Panc1 (cell line): Measurements from ENCODE around the gene CNKSR2. TPM values are rescaled to one million over a fixed set of nuclear protein-coding genes. Genes with fewer than 3 reads are reported as not detected.

Source experiments
- ATAC-seq: fragments of 200-7000 bp; cut with Tn5 transposase; 2 replicates; pipeline ENCODE4 v1.9.1; 2020; ENCODE audit warnings: mild to moderate bottlenecking, moderate library complexity
- BruUV-seq: library from RNA; stranded (reverse); fragments of 400-500 nt; replicated peaks from 2 replicates; lab custom pipeline; 2021; lab: Mats Ljungman, UMichigan
- CTCF ChIA-PET: fragments of 300-600 bp; sonication (Branson Sonifier 250); formaldehyde crosslinking; loops from one replicate; lab custom pipeline; 2022; ENCODE audit warnings: antibody characterized with exemption; lab: Charles Lee
- POLR2A ChIA-PET: fragments of 300-600 bp; sonication (Branson Sonifier 250); formaldehyde crosslinking; loops from one replicate; lab custom pipeline; 2022; ENCODE audit warnings: antibody characterized with exemption; lab: Charles Lee
- DNase-seq: peaks from one replicate; pipeline ENCODE4 v3.0.0-alpha.2; 2010; ENCODE audit warnings: low read depth, low spot score
- H3K27ac ChIP-seq: 2 replicates; pipeline ENCODE4 v1.5.1; 2011; ENCODE audit warnings: mild to moderate bottlenecking, low read length, inconsistent platforms
- H3K27me3 ChIP-seq: fragments of 200-500 bp; sonication (Bioruptor generic); 2 replicates; pipeline ENCODE4 v1.6.0; 2014; ENCODE audit warnings: low read length, inconsistent platforms; ENCODE audit not compliant: control insufficient read depth, insufficient read depth
- H3K36me3 ChIP-seq: fragments of 200-500 bp; sonication (Bioruptor generic); 2 replicates; pipeline ENCODE4 v1.5.1; 2014; ENCODE audit warnings: inconsistent platforms, mild to moderate bottlenecking, low read length, moderate library complexity; ENCODE audit not compliant: control insufficient read depth, insufficient read depth
- H3K4me1 ChIP-seq: 2 replicates; pipeline ENCODE4 v1.5.1; 2011; ENCODE audit warnings: inconsistent platforms, mild to moderate bottlenecking, low read length, moderate library complexity; ENCODE audit not compliant: control insufficient read depth, insufficient read depth
- H3K4me3 ChIP-seq, 2 experiments: 2 replicates each; pipeline ENCODE4 v1.5.1; 2011 to 2012; ENCODE audit warnings: low read depth in 2 of 2, low read length in 2 of 2, mild to moderate bottlenecking in 2 of 2, inconsistent platforms in 1 of 2, moderate library complexity in 1 of 2
- H3K9me3 ChIP-seq: fragments of 200-500 bp; sonication (Bioruptor generic); 2 replicates; pipeline ENCODE4 v1.5.1; 2014; ENCODE audit warnings: low read depth, mild to moderate bottlenecking, inconsistent platforms, low read length, moderate library complexity; ENCODE audit not compliant: control insufficient read depth, insufficient read depth
- CTCF ChIP-seq: fragments of 450-650 bp; IDR thresholded peaks from 2 replicates; pipeline ENCODE4 v1.5.1; 2017; ENCODE audit warnings: mild to moderate bottlenecking
- POLR2AphosphoS5 ChIP-seq: IDR thresholded peaks from 2 replicates; pipeline ENCODE4 v1.6.1; 2012; ENCODE audit warnings: mild to moderate bottlenecking, low read depth, low read length, moderate library complexity
- REST ChIP-seq, 2 experiments: IDR thresholded peaks; 2 replicates each; pipeline ENCODE4 v1.6.1; 2011 to 2012; ENCODE audit warnings: low read depth in 2 of 2, control low read depth in 1 of 2, low read length in 1 of 2, mild to moderate bottlenecking in 1 of 2, moderate library complexity in 1 of 2; ENCODE audit not compliant: insufficient read depth in 1 of 2
- SIN3A ChIP-seq: IDR thresholded peaks from 2 replicates; pipeline ENCODE4 v1.6.1; 2012; ENCODE audit warnings: low read depth, mild to moderate bottlenecking, low read length, moderate library complexity, borderline replicate concordance; ENCODE audit not compliant: insufficient read depth
- TCF7L2 ChIP-seq: IDR thresholded peaks from 2 replicates; pipeline ENCODE4 v1.6.1; 2011; ENCODE audit warnings: mild to moderate bottlenecking, low read depth, low read length, inconsistent platforms
- in situ Hi-C: cut with HindIII; loops from 2 replicates; pipeline ENCODE4 v1.10.0; 2016; ENCODE audit warnings: low sequenced_read_pairs, low pct_unique_long_range_greater_than_20kb
- intact Hi-C: fragments of 100-400 bp; cut with micrococcal nuclease; formaldehyde crosslinking; loops from one replicate; pipeline ENCODE4 v1.10.0; 2022; ENCODE audit not compliant: unreplicated experiment
- total RNA-seq: library from RNA; stranded (reverse); gene quantifications from one replicate; pipeline ENCODE4 v1.2.1, GENCODE V29; 2021; ENCODE audit not compliant: unreplicated experiment

Gene CNKSR2
- total RNA-seq, 1 experiment from 2014 or later, result not detected

- POLR2A ChIA-PET, result no interaction called here
- ATAC-seq, result no peak
- Histone ChIP-seq H3K27me3 (no peaks in the 10 kb centered on the region), H3K4me1 (no peaks in the 10 kb centered on the region), H3K9me3 (no peaks in the 10 kb centered on the region), H3K36me3 (no peaks in the 10 kb centered on the region; the same call in 1 of the 2 replicates), H3K4me3 (no peak overlapping the region), H3K27ac (no peak overlapping the region)
- no peak for TF ChIP-seq REST (IDR thresholded peaks at IDR 0.05; ENCODE audit: insufficient read depth in 1 of 2, low read depth in 2 of 2, low read length in 1 of 2)
- TF ChIP-seq TCF7L2, result no peak
- no peak for TF ChIP-seq CTCF
- no peak for TF ChIP-seq SIN3A
- TF ChIP-seq POLR2AphosphoS5, result no peak
- DNase-seq, result no peak
- CTCF ChIA-PET, result no interaction called here
- in situ Hi-C loops, result no loop called here
- intact Hi-C loops, result no loop called here
- BruUV-seq, result no TSS peak
Observed at GRCh38 chrX:21469071-21469470, 94.9 kb downstream of the CNKSR2 start.

GRCh38 chrX:21476909-21477308, 102.7 kb downstream of the CNKSR2 start:
- Histone ChIP-seq H3K4me3 (no peak overlapping the region), H3K4me1 (no peaks in the 10 kb centered on the region), H3K27ac (no peak overlapping the region), H3K27me3 (no peaks in the 10 kb centered on the region), H3K36me3 (no peaks in the 10 kb centered on the region; the same call in 1 of the 2 replicates), H3K9me3 (no peaks in the 10 kb centered on the region)
- POLR2A ChIA-PET, result no interaction called here
- no peak for DNase-seq
- no TSS peak for BruUV-seq
- CTCF ChIA-PET, result no interaction called here
- in situ Hi-C loops, result no loop called here
- no peak for TF ChIP-seq REST (IDR thresholded peaks at IDR 0.05; ENCODE audit: insufficient read depth in 1 of 2, low read depth in 2 of 2, low read length in 1 of 2)
- TF ChIP-seq POLR2AphosphoS5, result no peak
- TF ChIP-seq CTCF, result no peak
- no peak for TF ChIP-seq SIN3A
- no peak for TF ChIP-seq TCF7L2
- no peak for ATAC-seq
- intact Hi-C loops, result loop anchor here (10.0 kb wide), 1 partner anchor 942 kb away; no protein-coding TSS in a partner anchor
